ENCODE data around the gene ZNF599.

ZNF599 gene

DNA sequence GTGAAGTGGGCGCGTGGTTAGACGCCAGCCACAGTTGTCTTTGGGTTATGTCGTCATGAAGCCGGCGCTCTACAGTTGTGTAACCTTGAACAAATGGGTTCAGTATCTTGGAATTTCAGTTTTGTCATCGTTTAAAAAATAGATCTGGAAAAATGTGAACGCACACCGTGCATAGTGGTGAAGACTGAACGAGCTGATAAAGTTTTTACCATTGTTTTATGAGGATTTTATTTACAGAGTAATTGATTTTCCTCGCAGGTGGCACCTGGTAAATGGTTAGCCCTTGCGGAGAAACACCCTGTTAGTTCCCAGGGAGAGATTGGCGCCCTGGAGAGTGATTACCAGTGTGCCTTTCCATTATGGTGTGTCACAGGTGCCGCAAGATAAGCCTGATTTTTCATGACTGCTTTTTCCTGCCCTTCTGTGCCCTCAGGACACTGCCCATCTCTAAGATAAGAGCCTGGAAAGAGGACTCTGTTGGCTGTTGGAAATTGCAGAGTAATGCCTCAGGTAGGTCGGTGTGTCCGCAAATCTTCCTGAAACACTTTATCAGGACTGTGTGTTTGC is 38.4 kb downstream of the ZNF599 start:
- DNase-seq = no peak

DNA sequence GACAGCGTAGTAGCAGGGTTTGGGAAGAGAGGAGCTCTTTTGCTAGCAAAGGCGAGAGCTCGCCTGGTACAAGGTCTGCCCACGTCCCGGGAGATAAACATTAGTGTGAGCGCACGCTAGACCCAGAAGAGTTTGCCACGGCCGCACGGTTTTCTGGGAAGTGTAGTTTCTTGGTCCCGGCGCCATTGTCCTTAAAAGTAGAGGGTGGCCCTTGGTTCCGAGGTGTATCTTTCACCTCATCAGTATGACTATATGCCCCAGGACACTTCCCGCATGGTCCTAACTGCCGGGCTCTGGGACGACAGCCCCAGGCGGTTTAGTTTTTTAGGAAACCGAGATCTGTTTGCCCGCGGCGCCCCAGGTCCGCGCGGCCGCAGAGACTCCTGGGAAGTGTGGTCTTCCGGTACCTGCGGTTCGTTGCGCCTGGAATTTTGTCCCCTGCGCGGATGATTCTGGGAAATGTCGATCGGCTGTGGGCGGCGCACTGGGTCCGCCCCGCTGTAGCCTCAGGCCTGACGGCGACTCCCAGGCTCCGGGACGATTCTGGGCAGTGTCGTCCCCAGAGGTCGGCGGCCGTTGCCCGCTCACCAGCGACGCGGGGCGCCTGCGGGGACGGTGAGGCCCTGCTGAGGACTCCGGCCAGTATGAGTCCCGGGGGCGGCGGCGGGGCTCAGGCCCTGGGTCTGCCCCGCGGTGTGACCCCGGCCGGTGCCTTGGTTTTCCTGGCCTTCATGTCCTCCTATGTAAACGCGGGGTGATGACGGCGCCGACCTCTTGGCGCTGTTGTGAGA is 39.1 kb downstream of the ZNF599 start, which contains the start of gene ZNF181:
ZNF181 (plus strand) TSS at position 498 of the 791 bp plus-strand sequence. CDS start 795 bp downstream, outside the sequence.
- DNase-seq = peak; percentile 74

DNA sequence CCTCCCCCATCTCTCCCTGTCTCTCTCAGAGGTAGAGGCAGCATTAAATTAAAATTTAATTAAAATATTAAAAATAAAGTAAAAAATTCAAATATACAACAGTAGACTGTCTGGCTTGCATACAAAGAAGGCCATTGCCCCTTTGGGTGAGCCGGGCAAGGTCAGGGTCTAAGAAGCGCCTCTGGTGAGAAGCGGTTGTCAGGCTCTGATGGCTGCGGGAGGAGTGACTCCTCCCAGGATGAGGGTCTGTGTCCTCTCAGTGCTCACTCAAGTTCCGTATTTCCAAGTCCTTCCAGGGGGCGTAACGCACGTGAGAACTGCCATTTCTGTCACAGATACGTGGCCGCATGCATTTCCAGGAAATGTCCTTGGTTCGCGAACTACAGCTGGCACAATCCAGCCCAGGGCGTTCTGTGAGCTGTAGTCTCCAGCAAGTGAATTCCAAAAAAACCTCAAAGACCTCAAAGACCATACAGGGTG is 39.7 kb downstream of the ZNF599 start:
- DNase-seq = no peak

- no peak for DNase-seq
These were observed 40.3 kb downstream of the ZNF599 start for GRCh38 chr19:34732612-34733211.

- no peak for DNase-seq
These were observed 41.1 kb downstream of the ZNF599 start for GRCh38 chr19:34731964-34732363.

GRCh38 chr19:34731019-34731829 is 41.8 kb downstream of the ZNF599 start:
- DNase-seq = no peak

DNA sequence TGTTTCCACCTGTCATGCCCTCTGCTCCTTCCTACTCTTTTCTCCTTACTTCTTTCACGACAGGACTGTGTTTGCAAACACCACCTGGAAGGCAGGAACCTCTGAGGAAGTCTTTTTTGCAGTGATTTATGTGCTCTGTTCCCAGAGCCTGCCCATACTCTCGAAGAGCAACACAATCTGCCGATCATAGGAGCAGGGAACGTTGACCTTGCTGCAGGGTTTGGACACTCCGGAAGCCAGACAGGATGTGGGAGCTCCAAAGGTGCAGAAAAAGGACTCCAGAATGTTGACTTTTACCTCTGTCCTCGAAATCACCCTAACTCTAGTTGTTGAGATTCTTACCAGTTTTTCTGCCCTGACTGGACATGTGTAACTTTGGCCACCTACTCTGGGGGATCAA is 47.6 kb downstream of the ZNF599 start:
- DNase-seq = no peak

- DNase-seq = no peak
These were observed 50.7 kb downstream of the ZNF599 start for GRCh38 chr19:34722353-34722752.

- no peak for DNase-seq
These were observed 57.7 kb downstream of the ZNF599 start for GRCh38 chr19:34715357-34715756.

- DNase-seq = no peak
These were observed 59.8 kb downstream of the ZNF599 start for GRCh38 chr19:34713262-34713637.

- DNase-seq = peak; percentile 39
These were observed 60.4 kb downstream of the ZNF599 start for GRCh38 chr19:34712395-34713261.

DNA sequence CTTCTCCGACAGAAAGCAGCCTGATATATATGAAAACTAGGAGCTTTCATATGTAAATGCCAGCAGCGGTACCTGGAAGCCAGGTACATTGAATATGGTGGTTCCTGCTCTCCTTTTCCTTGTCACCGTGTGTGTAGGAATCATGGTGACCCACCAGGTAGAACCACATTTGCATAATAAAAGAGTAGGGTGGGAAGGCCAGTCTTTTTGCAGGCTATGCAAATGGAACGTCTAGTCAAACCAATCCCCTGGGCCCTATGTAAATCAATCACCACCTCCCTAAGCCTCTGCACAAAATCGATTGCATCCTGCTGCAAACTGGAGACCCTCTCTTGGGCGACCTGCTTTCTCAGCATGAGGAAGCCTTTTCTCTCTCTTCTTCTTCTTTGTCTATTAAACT is 61.1 kb downstream of the ZNF599 start:
- no peak for DNase-seq

All from activated CD4-positive, alpha-beta T cell treated with anti-CD3 and anti-CD28 coated beads, Interleukin-2, amount 50 U/mL, for 1 hour (primary cell).